ENCODE measurements around the gene TSPAN18.

Gene TSPAN18

DNA sequence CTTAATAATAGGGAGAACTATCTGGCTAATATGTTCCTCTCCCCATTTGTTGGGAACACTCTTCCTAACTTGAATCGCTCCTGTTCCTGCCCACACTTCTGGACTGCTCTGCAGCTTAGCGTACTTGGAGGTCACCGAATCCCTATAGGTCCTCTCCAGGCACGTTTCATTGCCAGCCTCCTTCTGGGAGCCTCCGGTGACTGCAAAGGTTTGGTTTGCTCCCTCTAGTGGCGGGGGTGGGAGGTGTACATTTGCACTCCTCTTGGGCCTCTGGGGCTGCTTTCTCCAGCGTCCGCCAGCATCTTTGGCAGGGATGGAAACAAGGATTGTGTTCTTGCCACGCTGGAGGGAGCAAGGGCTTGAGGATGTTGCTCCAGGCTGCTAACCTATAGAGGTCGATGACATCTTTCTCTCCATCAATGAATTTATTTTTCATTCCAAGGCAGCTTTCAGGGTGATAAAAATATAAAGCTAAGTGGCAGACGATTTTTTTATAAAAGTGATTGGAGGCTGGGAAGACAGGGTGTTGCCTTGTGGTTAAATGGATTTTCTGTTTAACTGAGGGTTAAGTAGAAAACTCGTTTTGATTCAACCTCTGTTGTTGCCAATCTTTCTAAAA lies 48.7 kb downstream of the TSPAN18 start:
- in situ Hi-C loops (cut with MboI; ENCODE audit: low sequenced_read_pairs): no loop called here
- Histone ChIP-seq H3K36me3 (replicated peaks) (no peaks in the 10 kb centered on the region), H3K27me3 (ENCODE audit: low read depth) (no peaks in the 10 kb centered on the region), H3K4me3 (no peak overlapping the region), H3K4me1 (no peaks in the 10 kb centered on the region), H3K9me3 (no peaks in the 10 kb centered on the region)
- peak; percentile 48 to 88 for DNase-seq (ENCODE audit: low spot score in 2 of 2)

DNA sequence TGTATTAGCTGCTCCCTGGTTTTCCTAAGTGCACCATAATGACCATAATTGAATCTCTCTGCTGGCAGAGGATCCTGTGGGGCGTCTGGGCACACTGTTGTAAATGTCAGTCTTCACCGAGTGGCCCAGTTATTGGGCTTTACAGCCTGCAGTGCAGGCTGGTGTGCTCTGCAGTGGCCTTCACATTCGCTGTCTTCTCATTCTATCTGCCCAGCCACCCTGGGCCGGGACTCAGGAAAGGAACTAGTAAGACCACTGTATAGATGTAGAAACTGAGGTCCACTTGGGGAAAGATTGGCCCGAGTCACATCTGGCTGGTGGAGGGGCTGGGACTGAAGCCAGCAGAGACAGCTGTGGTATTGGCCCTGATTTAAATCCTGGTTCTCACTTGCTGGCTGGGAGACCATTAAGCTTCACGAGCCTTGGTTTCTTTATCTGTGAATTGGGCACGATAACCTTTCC lies 49.3 kb downstream of the TSPAN18 start:
- in situ Hi-C loops (cut with MboI; ENCODE audit: low sequenced_read_pairs): no loop called here
- Histone ChIP-seq H3K4me1 (no peaks in the 10 kb centered on the region), H3K36me3 (replicated peaks) (no peaks in the 10 kb centered on the region), H3K9me3 (no peaks in the 10 kb centered on the region), H3K27me3 (ENCODE audit: low read depth) (no peaks in the 10 kb centered on the region), H3K4me3 (no peak overlapping the region)
- DNase-seq (ENCODE audit: low spot score in 2 of 2): no peak

DNA sequence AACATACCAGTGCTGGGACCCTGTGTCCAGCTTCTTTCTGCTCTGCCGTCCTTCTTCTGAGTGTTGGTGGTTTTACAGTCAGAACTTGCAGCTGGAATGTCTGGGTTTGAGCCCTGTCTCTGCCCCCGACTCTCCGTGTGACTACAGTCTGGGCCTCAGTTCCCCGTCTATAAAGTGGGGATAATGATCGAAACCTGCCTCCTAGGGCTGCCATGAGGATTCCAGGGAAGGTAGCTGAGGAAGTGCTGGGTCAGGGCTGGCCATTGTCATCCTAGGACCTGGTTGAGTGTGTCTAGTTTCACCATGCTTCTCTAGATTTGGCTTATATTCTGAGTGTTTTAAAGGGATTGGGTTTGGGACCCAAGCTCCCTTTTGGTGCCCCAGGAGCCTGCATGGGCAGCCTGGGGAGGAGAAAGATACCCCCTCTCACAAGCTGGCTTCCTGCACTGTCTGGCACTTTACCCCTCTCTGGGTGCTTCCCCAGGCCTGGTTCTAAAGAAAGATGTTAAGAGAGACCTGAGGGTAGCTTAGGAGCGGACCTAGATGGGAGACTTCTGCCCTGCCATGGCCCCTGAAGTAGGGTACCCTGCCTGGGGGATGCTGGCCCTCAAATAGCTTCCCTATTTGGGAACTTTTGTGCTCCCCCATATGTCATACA lies 49.9 kb downstream of the TSPAN18 start:
- no peak overlapping the region for H3K4me3 ChIP-seq
- H3K9me3 ChIP-seq: no peaks in the 10 kb centered on the region
- H3K27me3 ChIP-seq (ENCODE audit: low read depth): no peaks in the 10 kb centered on the region
- in situ Hi-C loops (cut with MboI; ENCODE audit: low sequenced_read_pairs): no loop called here
- no peak for DNase-seq (ENCODE audit: low spot score in 2 of 2)
- no peaks in the 10 kb centered on the region for H3K36me3 ChIP-seq (replicated peaks)
- H3K4me1 ChIP-seq: no peaks in the 10 kb centered on the region

DNA sequence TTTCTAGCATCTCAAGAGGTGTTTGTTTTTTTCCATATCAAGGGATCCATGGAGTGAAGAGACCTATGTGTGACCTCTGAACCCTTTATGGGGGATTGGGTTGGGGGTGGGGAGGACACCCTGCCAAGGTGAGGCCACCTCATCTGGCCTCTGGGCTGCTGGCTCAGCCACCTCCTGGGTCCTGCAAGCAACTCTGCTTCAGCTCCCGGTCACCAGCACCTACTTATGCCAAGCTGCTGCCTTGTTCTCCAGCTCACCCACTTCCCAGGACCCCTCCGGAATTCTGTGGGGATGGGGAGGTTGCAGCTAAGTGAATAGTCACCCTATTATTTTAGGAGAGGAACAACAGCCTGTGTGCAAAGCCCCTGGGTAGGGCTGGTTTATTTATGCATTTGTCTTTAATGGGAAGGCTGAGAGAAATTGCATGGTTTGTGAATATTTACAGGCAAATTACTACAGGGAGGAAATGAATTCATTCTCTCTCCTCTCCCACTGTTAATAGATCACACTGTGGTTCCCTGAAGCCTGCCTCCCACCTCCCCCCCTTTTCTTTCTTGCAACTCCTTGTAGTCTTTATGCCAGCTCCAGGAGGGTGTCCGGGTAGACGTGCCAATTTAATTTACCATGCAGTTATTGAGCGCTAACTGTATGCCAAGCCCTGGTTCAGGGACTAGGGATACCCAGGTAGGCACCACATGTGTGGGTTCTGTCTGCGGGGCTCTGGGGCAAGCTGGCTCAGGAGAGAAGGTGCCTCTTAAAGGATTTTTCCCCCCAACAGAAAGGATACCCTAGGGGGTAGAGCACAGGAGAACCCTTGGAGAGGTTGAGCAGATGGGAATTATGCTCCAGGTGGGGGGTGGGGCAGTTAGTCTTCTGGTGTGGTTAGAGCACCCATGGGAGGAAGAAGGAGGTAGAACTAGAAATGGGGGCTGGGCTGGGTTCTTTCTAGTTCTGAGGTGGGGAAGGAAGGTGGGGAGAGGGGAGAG lies 50.7 kb downstream of the TSPAN18 start:
- H3K4me1 ChIP-seq: no peaks in the 10 kb centered on the region
- H3K27me3 ChIP-seq (ENCODE audit: low read depth): no peaks in the 10 kb centered on the region
- DNase-seq (ENCODE audit: low spot score in 2 of 2): no peak
- no peaks in the 10 kb centered on the region for H3K9me3 ChIP-seq
- no peak overlapping the region for H3K4me3 ChIP-seq
- H3K36me3 ChIP-seq (replicated peaks): no peaks in the 10 kb centered on the region
- in situ Hi-C loops (cut with MboI; ENCODE audit: low sequenced_read_pairs): no loop called here

DNA sequence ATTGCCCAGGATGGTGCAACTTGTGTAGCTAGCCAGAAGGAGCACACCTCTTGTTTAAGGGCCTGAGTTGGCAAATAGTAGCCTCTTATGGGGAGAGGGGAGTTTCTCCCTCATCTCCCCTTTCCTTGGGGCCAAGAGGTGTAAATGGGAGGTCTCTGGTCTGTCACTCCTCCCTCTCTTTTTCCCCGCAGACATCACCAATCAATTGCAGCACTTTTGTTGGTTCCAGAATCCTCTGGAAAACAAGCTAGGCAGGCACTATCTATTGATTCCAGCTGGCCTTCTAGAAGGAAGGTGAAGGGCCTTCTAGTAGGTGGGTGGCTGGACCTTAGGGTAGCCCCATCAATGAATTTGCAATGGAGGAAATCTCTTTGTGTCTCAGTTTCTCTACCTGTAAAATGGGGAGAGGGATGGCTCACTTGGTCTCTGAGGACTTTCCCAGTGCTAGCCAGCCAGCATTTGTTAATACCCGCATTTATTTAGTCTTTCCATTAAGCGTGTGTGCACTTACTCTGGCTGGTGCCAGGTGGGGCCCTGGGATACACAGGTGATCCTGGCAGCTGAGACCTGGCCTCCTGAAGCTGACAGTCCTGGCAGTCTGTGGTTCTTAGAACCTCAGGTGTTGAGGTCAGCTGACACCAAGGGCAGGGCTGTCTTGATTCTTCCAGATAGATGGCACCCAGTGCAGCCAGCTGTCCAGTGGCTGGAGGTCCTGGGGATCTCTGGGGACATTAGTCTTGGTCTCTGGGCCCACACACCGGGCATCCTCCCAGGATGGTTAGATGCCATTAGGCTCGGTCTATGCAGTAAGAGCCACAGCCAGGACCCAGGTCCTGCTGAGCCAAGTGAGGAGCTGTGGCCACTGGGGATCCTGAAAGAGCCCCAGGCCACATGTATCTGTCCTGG lies 51.7 kb downstream of the TSPAN18 start:
- no peak overlapping the region for H3K4me3 ChIP-seq
- no peaks in the 10 kb centered on the region for H3K9me3 ChIP-seq
- no peaks in the 10 kb centered on the region for H3K4me1 ChIP-seq
- in situ Hi-C loops (cut with MboI; ENCODE audit: low sequenced_read_pairs): no loop called here
- DNase-seq (ENCODE audit: low spot score in 2 of 2): no peak
- no peaks in the 10 kb centered on the region for H3K27me3 ChIP-seq (ENCODE audit: low read depth)
- H3K36me3 ChIP-seq (replicated peaks): no peaks in the 10 kb centered on the region

DNA sequence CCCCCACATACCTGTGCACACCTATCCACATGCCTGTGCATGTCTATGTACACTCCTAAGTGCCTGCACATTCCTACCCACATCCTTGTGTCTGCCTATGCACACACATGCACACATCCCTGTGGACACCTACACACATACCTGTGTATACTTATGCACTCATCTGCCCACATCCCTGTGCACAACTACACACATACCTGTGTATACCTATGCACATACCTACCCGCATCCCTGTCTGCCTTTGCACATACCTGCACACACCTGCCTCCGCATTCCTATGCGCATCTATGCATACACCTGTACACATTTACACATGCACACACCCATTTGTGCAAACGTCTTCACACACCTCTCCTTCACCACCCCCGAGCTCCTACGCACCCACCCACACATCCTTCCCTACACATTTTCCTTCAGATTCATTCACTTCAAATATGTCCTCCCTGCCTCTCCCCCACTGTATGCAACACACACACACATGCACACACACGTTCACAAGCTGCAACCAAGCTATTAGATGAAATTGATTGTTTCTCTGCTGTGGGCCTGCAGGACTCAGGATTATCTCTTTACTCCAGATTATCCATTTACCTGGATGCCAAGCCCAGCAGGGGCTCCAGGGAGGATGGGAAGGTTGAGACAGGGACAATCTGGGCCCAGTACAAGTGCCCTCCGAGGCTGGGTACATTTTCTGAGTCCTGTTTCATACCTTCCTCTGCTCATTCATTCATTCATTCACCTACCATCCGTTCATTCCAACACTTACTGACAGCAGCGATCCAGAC lies 53.2 kb downstream of the TSPAN18 start:
- no peak overlapping the region for H3K4me3 ChIP-seq
- H3K27me3 ChIP-seq (ENCODE audit: low read depth): no peaks in the 10 kb centered on the region
- in situ Hi-C loops (cut with MboI; ENCODE audit: low sequenced_read_pairs): no loop called here
- H3K9me3 ChIP-seq: no peaks in the 10 kb centered on the region
- H3K4me1 ChIP-seq: peaks cover 1% of the 10 kb centered on the region; the same call in 1 of the 2 replicates
- no peak for DNase-seq (ENCODE audit: low spot score in 2 of 2)
- H3K36me3 ChIP-seq (replicated peaks): no peaks in the 10 kb centered on the region

DNA sequence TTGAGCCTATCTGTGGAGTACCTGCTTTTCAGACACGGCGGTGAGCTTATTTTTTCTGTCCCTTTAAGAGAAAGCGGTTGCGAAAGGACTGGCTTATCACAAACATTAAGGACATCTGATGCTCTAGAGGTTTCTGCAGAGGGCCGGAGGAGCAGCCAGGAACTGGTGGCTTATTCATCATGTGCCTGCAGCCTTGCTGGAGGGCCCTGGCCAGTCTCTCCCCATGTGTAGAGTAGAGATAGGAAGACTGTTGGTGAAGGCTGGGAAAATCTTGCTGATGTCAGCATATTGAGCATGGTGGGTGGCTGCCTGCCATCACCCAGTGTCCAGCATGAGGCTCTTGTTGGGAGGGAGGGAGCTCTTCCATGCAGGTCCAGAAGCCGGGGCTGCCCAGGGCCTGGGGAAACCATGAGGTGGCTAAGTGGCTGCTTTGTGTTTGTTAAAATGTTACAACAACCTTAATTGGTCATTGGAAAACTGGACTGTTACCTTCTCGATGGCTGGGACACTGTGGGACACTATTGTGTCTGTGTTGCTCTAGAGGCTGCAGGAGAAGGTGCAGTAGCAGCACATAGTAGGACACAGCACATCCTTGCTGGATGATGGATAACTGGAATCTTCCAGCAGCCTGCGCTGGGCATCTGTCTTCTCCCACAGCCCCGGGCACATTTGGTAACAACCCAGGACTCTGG lies 54.3 kb downstream of the TSPAN18 start:
- DNase-seq (ENCODE audit: low spot score in 2 of 2): no peak
- no peaks in the 10 kb centered on the region for H3K36me3 ChIP-seq (replicated peaks)
- no peaks in the 10 kb centered on the region for H3K9me3 ChIP-seq
- no peak overlapping the region for H3K4me3 ChIP-seq
- in situ Hi-C loops (cut with MboI; ENCODE audit: low sequenced_read_pairs): no loop called here
- no peaks in the 10 kb centered on the region for H3K27me3 ChIP-seq (ENCODE audit: low read depth)
- peaks cover 4% of the 10 kb centered on the region; the same call in 1 of the 2 replicates for H3K4me1 ChIP-seq

DNA sequence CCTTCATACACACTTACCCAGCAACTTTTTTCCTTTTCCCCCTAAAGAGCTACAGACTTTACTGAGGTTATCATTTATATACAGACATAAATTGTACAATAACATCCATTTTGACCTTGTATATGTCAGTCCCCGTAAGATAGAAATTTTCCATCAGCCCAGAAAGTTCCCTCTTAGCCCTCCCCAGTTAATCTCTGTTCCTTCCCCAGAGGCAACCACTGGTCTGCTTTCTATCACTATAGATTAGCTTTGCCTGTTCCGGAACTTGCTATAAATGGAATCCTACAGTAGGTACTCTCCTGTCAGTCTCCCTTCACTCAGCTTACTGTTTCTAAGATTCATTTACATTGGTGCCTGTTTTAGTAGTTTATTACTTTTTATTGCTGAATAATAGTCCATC lies 54.9 kb downstream of the TSPAN18 start:
- Histone ChIP-seq H3K4me3 (no peak overlapping the region), H3K4me1 (peaks cover 4% of the 10 kb centered on the region; the same call in 1 of the 2 replicates), H3K36me3 (replicated peaks) (no peaks in the 10 kb centered on the region), H3K9me3 (no peaks in the 10 kb centered on the region), H3K27me3 (ENCODE audit: low read depth) (no peaks in the 10 kb centered on the region)
- in situ Hi-C loops (cut with MboI; ENCODE audit: low sequenced_read_pairs): no loop called here
- DNase-seq (ENCODE audit: low spot score in 2 of 2): no peak

DNA sequence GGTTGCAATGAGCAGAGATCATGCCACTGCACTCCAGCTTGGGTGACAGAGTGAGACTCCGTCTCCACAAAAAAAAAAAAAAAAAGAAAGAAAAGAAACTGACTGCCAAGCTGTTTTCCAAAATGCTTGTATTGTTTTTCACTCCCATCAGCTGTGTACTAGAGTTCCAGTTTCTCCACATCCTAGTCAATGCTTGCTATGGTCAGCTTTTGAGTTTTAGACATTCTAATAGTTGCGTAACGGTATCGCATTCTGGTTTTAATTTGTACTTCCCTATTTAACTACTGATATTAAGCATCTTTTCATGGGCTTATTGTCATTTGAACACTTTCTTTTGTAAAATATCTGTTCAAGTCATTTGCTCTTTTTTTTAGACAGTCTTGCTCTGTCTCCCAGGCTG lies 55.7 kb downstream of the TSPAN18 start:
- H3K9me3 ChIP-seq: no peaks in the 10 kb centered on the region
- H3K36me3 ChIP-seq (replicated peaks): no peaks in the 10 kb centered on the region
- peaks cover 4% of the 10 kb centered on the region; the same call in 1 of the 2 replicates for H3K4me1 ChIP-seq
- no peak overlapping the region for H3K4me3 ChIP-seq
- in situ Hi-C loops (cut with MboI; ENCODE audit: low sequenced_read_pairs): no loop called here
- no peak for DNase-seq (ENCODE audit: low spot score in 2 of 2)
- H3K27me3 ChIP-seq (ENCODE audit: low read depth): no peaks in the 10 kb centered on the region

DNA sequence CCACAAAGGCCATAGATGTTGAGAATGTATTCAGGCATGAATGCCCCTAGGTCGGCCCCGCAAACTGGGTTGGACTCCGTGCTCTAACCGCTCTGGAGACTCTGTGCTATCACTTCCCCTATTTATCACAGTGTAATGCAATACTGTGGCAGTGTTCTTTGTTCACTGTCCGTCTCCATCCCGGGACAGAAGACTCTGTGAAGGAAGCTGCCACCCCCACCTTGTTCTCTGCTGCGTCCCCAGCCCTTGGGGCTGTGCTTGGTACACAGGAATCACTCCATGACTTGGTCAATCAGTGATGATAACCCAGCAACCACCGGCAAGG lies 57.6 kb downstream of the TSPAN18 start:
- DNase-seq (ENCODE audit: low spot score in 2 of 2): no peak
- Histone ChIP-seq H3K27me3 (ENCODE audit: low read depth) (no peaks in the 10 kb centered on the region), H3K4me3 (no peak overlapping the region), H3K4me1 (peaks cover 4% of the 10 kb centered on the region; the same call in 1 of the 2 replicates), H3K9me3 (no peaks in the 10 kb centered on the region), H3K36me3 (replicated peaks) (no peaks in the 10 kb centered on the region)
- in situ Hi-C loops (cut with MboI; ENCODE audit: low sequenced_read_pairs): no loop called here

DNA sequence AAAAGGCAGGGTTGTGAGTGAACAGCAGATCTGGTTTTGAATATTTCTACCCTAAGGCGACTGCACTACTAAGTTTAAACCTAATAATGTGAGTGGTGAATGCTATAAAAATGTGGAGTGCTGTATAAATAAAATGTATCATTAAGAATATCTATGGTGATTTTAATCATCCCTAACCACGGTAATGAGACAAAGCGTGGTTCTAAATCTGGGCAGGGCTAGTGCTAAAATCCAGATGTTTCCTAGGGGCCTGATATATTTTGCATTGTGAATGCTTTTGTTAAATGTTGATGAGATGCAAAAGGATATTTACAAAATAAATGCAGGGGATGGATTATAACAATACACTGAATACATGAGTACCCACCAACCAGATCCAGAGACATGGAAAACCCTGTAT lies 58.1 kb downstream of the TSPAN18 start:
- Histone ChIP-seq H3K27me3 (ENCODE audit: low read depth) (no peaks in the 10 kb centered on the region), H3K9me3 (no peaks in the 10 kb centered on the region), H3K4me3 (no peak overlapping the region), H3K4me1 (peaks cover 4% of the 10 kb centered on the region; the same call in 1 of the 2 replicates), H3K36me3 (replicated peaks) (no peaks in the 10 kb centered on the region)
- in situ Hi-C loops (cut with MboI; ENCODE audit: low sequenced_read_pairs): no loop called here
- no peak for DNase-seq (ENCODE audit: low spot score in 2 of 2)
